Body of pancreas (tissue), 4 donors: ENCODE data around the gene C6orf52. TPM values are rescaled to one million over a fixed set of nuclear protein-coding genes. Genes with fewer than 3 reads are reported as not detected.

Source experiments
- ATAC-seq: fragments of 150-250 bp; one replicate; pipeline ENCODE4 v1.9.1; 2016
- DNase-seq, 4 donors: peaks; one replicate each; pipeline ENCODE4 v3.0.0-alpha.2; 2019
- H3K27ac ChIP-seq, 4 donors: fragments of 200-600 bp; sonication (generic); 1 replicate in 3 of 4; 2 replicates in 1 of 4; pipeline versions ENCODE4 v1.5.1 to v1.6.1; 2016 to 2019; ENCODE audit warnings: mild to moderate bottlenecking in 1 of 4, mixed read lengths in 1 of 4, moderate library complexity in 1 of 4
- H3K27me3 ChIP-seq, 2 donors: fragments of 200-600 bp; sonication (generic); one replicate each; pipeline ENCODE4 v1.6.0; 2016; ENCODE audit warnings: mild to moderate bottlenecking in 1 of 2
- H3K36me3 ChIP-seq, 2 donors: fragments of 200-600 bp; sonication (generic); replicated peaks in 1 of 2; 2 replicates each; pipeline ENCODE4 v1.5.1; 2016; ENCODE audit warnings: low read depth in 2 of 2; ENCODE audit not compliant: insufficient read depth in 1 of 2
- H3K4me1 ChIP-seq: fragments of 200-600 bp; sonication (generic); one replicate; pipeline ENCODE4 v1.6.0; 2016
- H3K4me3 ChIP-seq, 2 donors: fragments of 200-600 bp; sonication (generic); 1 replicate in 1 of 2; 2 replicates in 1 of 2; pipeline ENCODE4 v1.5.1; 2016 to 2019
- H3K9me3 ChIP-seq, 3 donors: fragments of 200-600 bp; sonication (generic); 1 replicate in 2 of 3; 2 replicates in 1 of 3; pipeline ENCODE4 v1.5.1; 2016
- POLR2A ChIP-seq, 3 donors: fragments of 450-650 bp; IDR thresholded peaks; one replicate each; pipeline ENCODE4 v1.6.1; 2016; ENCODE audit warnings: antibody characterized with exemption in 3 of 3, mild to moderate bottlenecking in 2 of 3
- WGBS, 2 donors: methylation state at CpG; one replicate each; pipeline ENCODE4 v1.1.5; 2017; 5-methylcytosine and 5-hydroxymethylcytosine counted together
- intact Hi-C: fragments of 100-400 bp; cut with DNase I; formaldehyde crosslinking; loops from one replicate; pipeline ENCODE4 v1.15.1; 2023
- total RNA-seq, 2 donors: library from RNA; depleted of rRNA; stranded (reverse); fragments of >200 nt; gene quantifications; one replicate each; pipeline ENCODE4 v1.1.0, GENCODE V29; 2016
- TF ChIP-seq, protein P1 (sequence below), 7 experiments: fragments of 450-650 bp in 4 of 7; fragments of 200-600 bp in 3 of 7; sonication (generic) in 3 of 7; IDR thresholded peaks; one replicate each; pipeline ENCODE4 v1.5.1; 2016 to 2019; ENCODE audit warnings: antibody characterized with exemption in 7 of 7

Gene C6orf52
- total RNA-seq, 2 donors from 2014 or later: not detected

DNA sequence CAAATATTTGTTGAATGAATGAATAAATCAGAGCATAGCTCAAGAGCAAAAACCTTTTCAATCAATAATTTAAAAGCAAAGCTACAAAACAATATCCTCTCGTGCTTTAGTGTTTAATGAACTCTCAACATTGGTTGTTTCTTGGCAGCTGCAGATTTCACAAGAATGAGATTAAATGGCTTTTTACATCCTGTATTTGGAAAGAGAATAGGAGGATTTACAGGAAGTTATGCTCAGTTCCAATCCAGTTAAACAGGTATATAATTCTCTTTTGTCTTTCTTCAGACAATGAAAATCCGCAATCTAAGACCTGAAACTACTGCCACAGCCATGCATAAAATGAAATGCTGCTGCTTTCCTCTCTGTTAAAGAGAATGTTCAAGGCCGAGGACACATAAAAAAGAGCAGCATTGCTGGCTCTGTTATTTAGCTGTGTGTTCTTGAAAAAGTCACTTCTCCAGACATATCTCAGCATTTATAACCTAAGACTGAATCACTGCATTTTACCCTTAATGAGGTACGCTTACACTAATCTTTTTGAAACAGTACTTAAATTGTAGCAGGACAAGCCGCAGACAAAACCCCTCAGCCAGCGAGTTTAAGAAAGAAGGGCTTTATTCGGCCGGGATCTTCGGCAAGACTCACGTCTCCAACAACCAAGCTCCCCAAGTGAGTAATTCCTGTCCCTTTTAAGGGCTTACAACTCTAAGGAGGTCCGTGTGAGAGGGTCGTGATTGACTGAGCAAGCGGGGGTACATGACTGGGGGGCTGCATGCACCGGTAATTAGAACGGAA is 3.6 kb downstream of the C6orf52 start:
- intact Hi-C loops: loop anchor here (10.0 kb wide), 1 partner anchor 54 kb away; the partner anchor contains the start of gene TMEM14B
- Histone ChIP-seq H3K4me1 (peaks cover 16% of the 10 kb centered on the region), H3K36me3 (no peaks in the 10 kb centered on the region), H3K9me3 (no peaks in the 10 kb centered on the region), H3K4me3 (no peak overlapping the region), H3K27ac (peak overlapping the region in 1 of 4 donors; percentile 41), H3K27me3 (no peaks in the 10 kb centered on the region)
- TF ChIP-seq POLR2A (IDR thresholded peaks at IDR 0.05): no peak
- TF ChIP-seq, protein P1, sequence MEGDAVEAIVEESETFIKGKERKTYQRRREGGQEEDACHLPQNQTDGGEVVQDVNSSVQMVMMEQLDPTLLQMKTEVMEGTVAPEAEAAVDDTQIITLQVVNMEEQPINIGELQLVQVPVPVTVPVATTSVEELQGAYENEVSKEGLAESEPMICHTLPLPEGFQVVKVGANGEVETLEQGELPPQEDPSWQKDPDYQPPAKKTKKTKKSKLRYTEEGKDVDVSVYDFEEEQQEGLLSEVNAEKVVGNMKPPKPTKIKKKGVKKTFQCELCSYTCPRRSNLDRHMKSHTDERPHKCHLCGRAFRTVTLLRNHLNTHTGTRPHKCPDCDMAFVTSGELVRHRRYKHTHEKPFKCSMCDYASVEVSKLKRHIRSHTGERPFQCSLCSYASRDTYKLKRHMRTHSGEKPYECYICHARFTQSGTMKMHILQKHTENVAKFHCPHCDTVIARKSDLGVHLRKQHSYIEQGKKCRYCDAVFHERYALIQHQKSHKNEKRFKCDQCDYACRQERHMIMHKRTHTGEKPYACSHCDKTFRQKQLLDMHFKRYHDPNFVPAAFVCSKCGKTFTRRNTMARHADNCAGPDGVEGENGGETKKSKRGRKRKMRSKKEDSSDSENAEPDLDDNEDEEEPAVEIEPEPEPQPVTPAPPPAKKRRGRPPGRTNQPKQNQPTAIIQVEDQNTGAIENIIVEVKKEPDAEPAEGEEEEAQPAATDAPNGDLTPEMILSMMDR (IDR thresholded peaks at IDR 0.05): no peak
- WGBS, 2 donors: 44 to 48% methylated on average over 15 of the region's 15 CpGs
- DNase-seq: no peak
- ATAC-seq: no peak

DNA sequence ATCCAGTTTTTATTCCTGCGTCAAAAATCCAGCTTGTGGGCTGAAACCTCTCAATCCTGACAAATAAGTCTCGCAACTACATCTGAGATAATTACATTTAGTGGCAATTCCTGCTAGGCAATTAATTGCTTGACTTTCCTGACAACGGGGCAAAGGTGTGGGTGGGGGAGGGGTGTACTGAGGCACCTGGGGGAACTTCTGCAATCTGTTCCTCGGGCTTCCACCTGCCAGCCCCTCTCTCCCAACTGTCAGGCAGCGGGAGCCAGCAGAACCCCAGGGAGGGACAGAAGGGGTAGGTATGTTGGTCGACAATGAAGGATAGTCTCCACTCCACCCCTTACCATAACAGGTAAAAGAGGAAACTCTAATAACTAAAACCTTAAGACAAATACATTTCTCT is 6.8 kb downstream of the C6orf52 start:
- 29 to 35% methylated on average over 6 of the region's 6 CpGs for WGBS, 2 donors
- no peak for TF ChIP-seq POLR2A (IDR thresholded peaks at IDR 0.05)
- TF ChIP-seq, protein P1 (IDR thresholded peaks at IDR 0.05): no peak
- H3K36me3 ChIP-seq: no peaks in the 10 kb centered on the region
- no peak overlapping the region for H3K27ac ChIP-seq
- intact Hi-C loops: loop anchor here (10.0 kb wide), 1 partner anchor 173 kb away; no protein-coding TSS in a partner anchor
- no peaks in the 10 kb centered on the region for H3K4me1 ChIP-seq
- ATAC-seq (no peak), DNase-seq (no peak)
- no peak overlapping the region for H3K4me3 ChIP-seq
- H3K9me3 ChIP-seq: no peaks in the 10 kb centered on the region
- no peaks in the 10 kb centered on the region for H3K27me3 ChIP-seq

DNA sequence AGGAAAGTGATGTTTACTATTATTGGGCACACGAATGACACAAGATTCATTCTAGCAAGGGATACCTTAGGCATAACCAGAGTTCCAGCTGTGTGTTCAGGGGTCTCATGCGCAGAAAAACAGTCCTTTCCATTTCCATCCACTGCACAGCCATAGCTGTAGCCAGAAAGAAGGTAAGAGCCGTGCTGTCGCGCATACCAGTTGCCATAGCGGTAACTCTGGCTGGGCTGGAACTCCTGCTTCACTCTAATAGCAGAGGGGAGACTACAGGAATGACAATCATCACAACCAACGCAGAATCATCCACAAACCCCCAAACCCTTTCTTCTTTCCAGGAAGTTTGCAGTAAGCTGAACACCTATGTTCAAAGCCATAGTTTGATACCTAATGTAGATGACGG is 7.5 kb downstream of the C6orf52 start:
- Histone ChIP-seq H3K27ac (no peak overlapping the region), H3K4me3 (no peak overlapping the region), H3K4me1 (no peaks in the 10 kb centered on the region), H3K27me3 (no peaks in the 10 kb centered on the region), H3K9me3 (no peaks in the 10 kb centered on the region), H3K36me3 (no peaks in the 10 kb centered on the region)
- ATAC-seq: no peak
- 77 to 88% methylated on average over 8 of the region's 8 CpGs for WGBS, 2 donors
- TF ChIP-seq, protein P1 (IDR thresholded peaks at IDR 0.05): no peak
- no peak for TF ChIP-seq POLR2A (IDR thresholded peaks at IDR 0.05)
- intact Hi-C loops: loop anchor here (10.0 kb wide), 1 partner anchor 172 kb away; no protein-coding TSS in a partner anchor
- no peak for DNase-seq

DNA sequence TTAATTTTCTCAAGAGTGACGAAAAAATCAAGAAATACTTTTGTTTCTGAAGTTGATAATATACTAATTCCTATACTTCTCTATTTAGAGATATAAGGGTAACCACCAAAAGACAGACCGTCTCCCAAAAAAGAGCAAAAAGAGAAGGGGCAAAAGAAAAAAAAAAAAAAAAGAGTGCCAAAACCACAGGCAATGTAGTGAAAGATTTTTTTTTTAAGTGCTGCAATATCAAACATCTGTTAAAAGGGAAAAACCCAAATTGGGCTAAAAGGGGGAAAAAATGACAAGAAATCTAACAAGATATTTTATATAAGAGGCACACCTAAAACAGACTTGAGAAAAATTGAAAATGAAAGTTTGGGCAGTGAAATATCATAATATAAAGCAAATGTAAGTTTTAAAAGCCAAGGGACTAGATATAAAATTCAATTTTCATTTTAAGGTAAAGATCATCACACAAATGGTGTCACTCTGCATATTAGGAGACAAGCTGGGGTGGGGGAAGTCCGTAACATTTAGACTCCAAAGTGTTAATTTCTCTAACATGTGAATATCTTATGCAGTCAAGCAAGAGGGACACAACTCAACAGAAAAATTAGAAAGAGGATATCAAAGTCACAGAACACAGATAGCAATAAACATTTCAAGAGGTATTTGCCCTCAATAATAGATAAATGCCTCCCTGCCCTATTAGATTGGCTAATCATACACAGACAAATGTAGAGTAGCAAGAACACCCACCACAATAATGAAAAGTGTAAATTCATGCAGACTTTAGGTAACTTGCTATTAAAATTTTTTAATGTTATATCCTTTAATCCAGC is 9.1 kb downstream of the C6orf52 start:
- Histone ChIP-seq H3K4me3 (no peak overlapping the region), H3K27ac (no peak overlapping the region), H3K27me3 (no peaks in the 10 kb centered on the region), H3K9me3 (no peaks in the 10 kb centered on the region), H3K4me1 (no peaks in the 10 kb centered on the region), H3K36me3 (no peaks in the 10 kb centered on the region)
- intact Hi-C loops: loop anchor here (10.0 kb wide), 1 partner anchor 171 kb away; no protein-coding TSS in a partner anchor
- no peak for DNase-seq
- 64 to 84% methylated on average over 3 of the region's 3 CpGs for WGBS, 2 donors
- no peak for ATAC-seq
- TF ChIP-seq, protein P1 (IDR thresholded peaks at IDR 0.05): no peak
- TF ChIP-seq POLR2A (IDR thresholded peaks at IDR 0.05): no peak
